Psoas muscle (tissue), 8 donors: Measurements from ENCODE around the gene RPS19BP1. TPM values are rescaled to one million over a fixed set of nuclear protein-coding genes. Genes with fewer than 3 reads are reported as not detected.

Experiments
- ATAC-seq, 4 donors: fragments of 200-7000 bp; cut with Tn5 transposase; one replicate each; pipeline ENCODE4 v1.9.1; 2020; ENCODE audit warnings: moderate library complexity in 3 of 4, mild to moderate bottlenecking in 2 of 4
- DNase-seq, 2 donors: peaks; one replicate each; pipeline ENCODE4 v3.0.0-alpha.2; 2020
- H3K27ac ChIP-seq: fragments of 200-600 bp; one replicate; pipeline ENCODE4 v1.8.0; 2022
- H3K27me3 ChIP-seq, 3 donors: fragments of 200-600 bp in 1 of 3; one replicate each; pipeline versions ENCODE4 v1.6.1 to v1.8.0; 2013 to 2022; ENCODE audit warnings: low read length in 2 of 3, mild to moderate bottlenecking in 2 of 3, moderate library complexity in 1 of 3; ENCODE audit not compliant: insufficient read depth in 3 of 3
- H3K36me3 ChIP-seq, 2 donors: fragments of 200-600 bp in 1 of 2; one replicate each; pipeline versions ENCODE4 v1.6.1 to v1.8.0; 2013 to 2022; ENCODE audit warnings: low read depth in 1 of 2, mild to moderate bottlenecking in 1 of 2, moderate library complexity in 1 of 2; ENCODE audit not compliant: insufficient read depth in 1 of 2
- H3K4me1 ChIP-seq: fragments of 200-600 bp; one replicate; pipeline ENCODE4 v1.8.0; 2022
- H3K4me3 ChIP-seq: fragments of 200-600 bp; one replicate; pipeline ENCODE4 v1.8.0; 2022; ENCODE audit warnings: mild to moderate bottlenecking
- H3K9me3 ChIP-seq: fragments of 200-600 bp; one replicate; pipeline ENCODE4 v1.8.0; 2022
- WGBS, 3 donors: extraction: QIAGEN DNeasy Blood & Tissue Kit; methylation state at CpG; one replicate each; pipeline versions ENCODE4 v1.1.6 to v1.1.7; 2013; 5-methylcytosine and 5-hydroxymethylcytosine counted together
- intact Hi-C, 2 donors: fragments of 100-400 bp; cut with DNase I; formaldehyde crosslinking; loops; one replicate each; pipeline versions ENCODE4 v1.11.0 to v1.14.2; 2022
- long read RNA-seq, 2 donors: library from polyadenylated mRNA; unstranded; transcript quantifications; one replicate each; pipeline ENCODE4 v2.0.0, GENCODE V29; 2021
- polyA plus RNA-seq, 3 donors: library from polyadenylated mRNA; stranded (reverse); fragments of 200-250 nt; gene quantifications; one replicate each; pipeline ENCODE4 v1.2.3, GENCODE V29; 2013
- total RNA-seq, 4 donors: library from RNA; stranded (reverse); fragmentation: NEBNext Ultra II Directional in 2 of 4; extraction: Animal tissue kit (Norgen Biotek cat#: 25700) in 2 of 4; gene quantifications; one replicate each; pipeline versions ENCODE4 v1.2.1 to v1.2.4, GENCODE V29; 2021 to 2023
- TF ChIP-seq, protein P1 (sequence below): fragments of 200-600 bp; IDR thresholded peaks from one replicate; pipeline ENCODE4 v1.8.0; 2022; ENCODE audit warnings: antibody characterized with exemption
- donor health status: healthy with polysubstance abuse.
- donor health status: DM: no; HTN: no; CAD: no; lungs with moderate emphysema.
- donor health status: Bipolar disorder and iron deficiency.
- donor health status: healthy.
- donor health status: DM: yes; HTN: yes; CAD: no.
- donor health status: DM: no; HTN: no; CAD: no.
- donor health status: DM: no; HTN: no; CAD: no.
- donor health status: DM: yes; HTN: yes; CAD: no.

The RPS19BP1 gene, protein sequence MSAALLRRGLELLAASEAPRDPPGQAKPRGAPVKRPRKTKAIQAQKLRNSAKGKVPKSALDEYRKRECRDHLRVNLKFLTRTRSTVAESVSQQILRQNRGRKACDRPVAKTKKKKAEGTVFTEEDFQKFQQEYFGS
- total RNA-seq (10 to 100 TPM; 34.0 to 52.6 (median 42.6) TPM), polyA plus RNA-seq (100 to 1,000 TPM; 143 to 313 (median 186) TPM)
- long read RNA-seq, donor 1, transcript RPS19BP1-201 (4 exons, 927 nt): major isoform, 16 of 18 reads
- long read RNA-seq, donor 1, partial matches to known transcripts: 0 of 18 reads
- long read RNA-seq, donor 1, other reads (novel, unspliced or antisense): 0 of 18 reads
- long read RNA-seq, donor 2, transcript RPS19BP1-201 (4 exons, 927 nt): major isoform, 38 of 42 reads
- long read RNA-seq, donor 2, partial matches to known transcripts: 1 of 42 reads
- long read RNA-seq, donor 2, other reads (novel, unspliced or antisense): 0 of 42 reads

DNA sequence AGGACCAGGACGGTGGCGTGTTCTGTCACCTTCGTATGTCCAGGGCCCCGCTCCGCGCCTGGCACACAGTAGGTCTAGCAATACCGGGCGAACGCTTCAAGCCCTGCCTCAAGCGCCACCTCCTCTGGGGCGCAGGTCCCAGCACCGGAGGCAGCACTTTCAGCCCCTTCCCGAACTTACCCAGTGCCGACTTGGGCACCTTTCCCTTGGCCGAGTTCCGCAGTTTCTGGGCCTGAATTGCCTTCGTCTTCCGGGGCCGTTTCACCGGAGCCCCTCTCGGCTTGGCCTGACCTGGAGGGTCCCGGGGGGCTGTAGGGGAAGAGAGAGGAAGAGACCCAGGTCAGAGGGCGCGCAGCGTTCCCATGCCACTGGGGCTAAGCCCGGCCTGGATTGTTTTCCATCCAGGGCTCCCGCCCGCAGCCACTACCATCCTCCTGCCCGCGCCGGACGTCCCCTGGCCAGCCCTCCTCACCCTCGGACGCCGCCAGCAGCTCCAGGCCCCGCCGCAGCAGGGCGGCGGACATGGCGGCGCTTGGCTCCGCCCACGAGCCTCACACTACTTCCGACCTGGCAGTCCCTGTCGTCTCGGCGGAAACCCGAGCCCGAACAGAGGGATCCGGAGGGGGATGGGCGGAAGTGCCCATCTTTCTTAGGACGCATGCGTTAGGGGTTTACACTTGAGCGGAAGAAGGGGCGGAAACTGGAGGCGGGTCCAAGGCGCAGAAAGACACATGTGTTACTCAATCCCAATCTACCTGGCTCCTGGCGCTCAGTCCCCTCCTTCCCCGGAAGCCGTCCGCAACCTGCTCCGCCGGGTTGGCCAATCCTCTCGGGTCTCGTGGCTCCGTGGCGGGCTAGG, at the start of gene RPS19BP1:
Gene RPS19BP1 (minus strand): TSS at position 534 of the 859 bp plus-strand sequence. CDS start 10 bp downstream, at position 524.
- H3K4me3 ChIP-seq: peak within 1 kb of the TSS; percentile 99
- ATAC-seq (peak; percentile 90 to 91 (median 90)), DNase-seq (peak; percentile 99 to 100)
- 0 to 1% (median 0%) methylated on average over 66 to 67 of the region's 67 CpGs for whole genome bisulfite sequencing, 3 donors
- peaks cover 0 to 18% of the 10 kb centered on the region in 2 donors for H3K36me3 ChIP-seq
- intact Hi-C loops: loop anchor here (5.0 to 10.0 kb wide), 2 partner anchors 812 to 815 kb away; partner anchors contain the start of gene ADSL (in 2 of the 2)
- H3K27me3 ChIP-seq: no peaks in the 10 kb centered on the region
- no peaks in the 10 kb centered on the region for H3K9me3 ChIP-seq
- TF ChIP-seq, protein P1, sequence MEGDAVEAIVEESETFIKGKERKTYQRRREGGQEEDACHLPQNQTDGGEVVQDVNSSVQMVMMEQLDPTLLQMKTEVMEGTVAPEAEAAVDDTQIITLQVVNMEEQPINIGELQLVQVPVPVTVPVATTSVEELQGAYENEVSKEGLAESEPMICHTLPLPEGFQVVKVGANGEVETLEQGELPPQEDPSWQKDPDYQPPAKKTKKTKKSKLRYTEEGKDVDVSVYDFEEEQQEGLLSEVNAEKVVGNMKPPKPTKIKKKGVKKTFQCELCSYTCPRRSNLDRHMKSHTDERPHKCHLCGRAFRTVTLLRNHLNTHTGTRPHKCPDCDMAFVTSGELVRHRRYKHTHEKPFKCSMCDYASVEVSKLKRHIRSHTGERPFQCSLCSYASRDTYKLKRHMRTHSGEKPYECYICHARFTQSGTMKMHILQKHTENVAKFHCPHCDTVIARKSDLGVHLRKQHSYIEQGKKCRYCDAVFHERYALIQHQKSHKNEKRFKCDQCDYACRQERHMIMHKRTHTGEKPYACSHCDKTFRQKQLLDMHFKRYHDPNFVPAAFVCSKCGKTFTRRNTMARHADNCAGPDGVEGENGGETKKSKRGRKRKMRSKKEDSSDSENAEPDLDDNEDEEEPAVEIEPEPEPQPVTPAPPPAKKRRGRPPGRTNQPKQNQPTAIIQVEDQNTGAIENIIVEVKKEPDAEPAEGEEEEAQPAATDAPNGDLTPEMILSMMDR: no peak
- peak within 1 kb of the TSS; percentile 97 for H3K27ac ChIP-seq
- H3K4me1 ChIP-seq: peaks cover 42% of the 10 kb centered on the region

DNA sequence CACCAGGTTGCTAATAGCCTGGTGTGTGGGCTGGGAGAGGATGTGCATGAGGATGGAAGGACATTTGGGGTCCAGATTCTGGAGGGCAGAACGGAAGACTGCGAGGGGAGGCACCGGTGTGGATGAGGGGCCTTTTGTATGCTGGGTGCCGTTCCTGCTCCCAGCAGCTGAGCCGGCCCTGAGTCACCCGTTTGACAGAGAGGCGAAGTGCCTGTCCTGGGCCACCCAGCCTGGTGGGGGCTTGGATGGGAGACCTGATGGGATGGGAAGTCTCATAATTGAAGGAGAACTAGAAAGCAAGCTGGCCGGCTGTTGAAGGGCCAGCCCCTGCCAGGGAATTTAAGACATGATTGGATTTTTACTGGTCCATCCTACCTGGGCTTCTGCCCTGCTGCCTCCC, 48.8 kb upstream of the RPS19BP1 start:
- Histone ChIP-seq H3K4me1 (no peaks in the 10 kb centered on the region), H3K9me3 (no peaks in the 10 kb centered on the region), H3K27ac (no peak overlapping the region), H3K4me3 (no peak overlapping the region), H3K36me3 (no peaks in the 10 kb centered on the region), H3K27me3 (peaks cover 0 to 40% (median 8%) of the 10 kb centered on the region in 3 donors)
- intact Hi-C loops: no loop called here
- TF ChIP-seq, protein P1: no peak
- DNase-seq (no peak), ATAC-seq (no peak)
- WGBS, 3 donors: 84 to 91% (median 84%) methylated on average over 8 of the region's 8 CpGs

DNA sequence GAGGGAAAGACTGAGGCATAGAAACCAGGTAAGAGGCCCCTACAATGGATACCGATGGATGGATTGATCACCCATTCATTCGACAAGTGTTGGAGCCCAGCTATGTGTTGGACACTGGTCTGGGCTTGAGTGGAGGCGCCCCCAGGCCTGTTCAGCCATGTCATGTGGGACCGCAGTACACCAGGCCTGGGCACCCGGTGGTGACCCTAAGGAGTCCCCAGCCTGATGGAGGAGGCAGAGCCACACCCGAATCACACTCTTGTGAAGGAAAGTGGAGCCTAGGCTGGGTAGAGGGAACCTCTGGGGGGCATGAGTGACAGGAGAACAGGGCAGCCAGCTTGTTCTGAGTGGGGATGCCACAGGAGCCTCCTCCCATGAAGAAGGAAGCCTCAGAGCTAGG, 48.2 kb upstream of the RPS19BP1 start:
- intact Hi-C loops: no loop called here
- 87 to 96% (median 92%) methylated on average over 6 of the region's 6 CpGs for WGBS, 3 donors
- ATAC-seq (no peak), DNase-seq (no peak)
- Histone ChIP-seq H3K27ac (no peak overlapping the region), H3K4me3 (no peak overlapping the region), H3K4me1 (no peaks in the 10 kb centered on the region), H3K9me3 (no peaks in the 10 kb centered on the region), H3K36me3 (no peaks in the 10 kb centered on the region), H3K27me3 (peaks cover 0 to 40% (median 8%) of the 10 kb centered on the region in 3 donors)
- TF ChIP-seq, protein P1: no peak

DNA sequence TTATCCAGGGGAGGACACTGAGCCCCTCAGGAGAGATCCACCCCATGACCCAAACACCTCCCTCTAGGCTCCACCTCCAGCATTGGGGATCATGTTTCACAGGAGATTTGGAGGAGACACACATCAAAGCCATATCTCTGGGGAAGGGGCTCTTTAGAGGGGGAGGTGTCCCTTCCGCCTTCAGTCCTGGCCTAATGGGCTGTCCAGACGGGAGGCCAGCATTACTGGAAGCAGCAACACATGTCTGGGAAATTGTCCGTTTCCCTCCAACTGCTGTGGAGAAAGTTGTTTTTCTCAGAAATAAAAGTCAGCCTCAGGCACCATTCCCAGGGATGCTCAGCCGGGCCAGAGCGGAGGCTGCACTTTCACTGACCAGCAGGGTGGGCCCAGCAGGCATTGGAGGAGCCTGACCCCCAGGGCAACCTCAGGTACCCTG, 47.5 kb upstream of the RPS19BP1 start:
- Histone ChIP-seq H3K27me3 (peaks cover 0 to 40% (median 8%) of the 10 kb centered on the region in 3 donors), H3K27ac (no peak overlapping the region), H3K4me1 (no peaks in the 10 kb centered on the region), H3K9me3 (no peaks in the 10 kb centered on the region), H3K36me3 (no peaks in the 10 kb centered on the region), H3K4me3 (no peak overlapping the region)
- WGBS, 3 donors: 25 to 50% (median 34%) methylated on average over 5 of the region's 5 CpGs
- ATAC-seq (no peak), DNase-seq (no peak)
- TF ChIP-seq, protein P1: no peak
- intact Hi-C loops: no loop called here
